ENCODE results near the gene KLHL9.

Gene KLHL9

DNA sequence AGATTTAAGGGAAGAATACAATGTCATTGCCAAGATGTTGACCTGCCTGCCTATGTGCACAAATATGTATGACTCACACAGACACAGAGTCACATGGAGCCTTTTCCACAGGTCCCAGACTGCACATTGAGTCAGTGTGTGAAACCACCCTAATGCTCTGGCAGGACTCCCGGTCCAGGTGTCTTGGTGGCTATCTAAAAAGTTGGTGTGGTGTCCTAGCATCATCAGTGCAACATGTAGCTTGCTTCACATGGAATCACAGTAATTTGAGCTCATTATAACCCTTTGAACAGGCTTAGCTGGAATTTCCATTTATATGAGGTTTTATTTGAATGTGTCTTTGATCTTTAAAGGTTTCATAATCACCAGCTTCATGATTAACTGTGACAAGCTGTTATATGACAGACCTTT is 40.8 kb downstream of the KLHL9 start:
- DNase-seq (ENCODE audit: extremely low read depth, insufficient read length) = no peak
- Histone ChIP-seq H3K4me3 (replicated peaks; ENCODE audit: low read depth, low read length) (no peak overlapping the region), H3K36me3 (ENCODE audit: control insufficient read depth, insufficient read depth, low read length) (no peaks in the 10 kb centered on the region), H3K27me3 (replicated peaks; ENCODE audit: control insufficient read depth, insufficient read depth, low read length) (no peaks in the 10 kb centered on the region; the same call in none of the 2 replicates)
- TF ChIP-seq, protein P1, sequence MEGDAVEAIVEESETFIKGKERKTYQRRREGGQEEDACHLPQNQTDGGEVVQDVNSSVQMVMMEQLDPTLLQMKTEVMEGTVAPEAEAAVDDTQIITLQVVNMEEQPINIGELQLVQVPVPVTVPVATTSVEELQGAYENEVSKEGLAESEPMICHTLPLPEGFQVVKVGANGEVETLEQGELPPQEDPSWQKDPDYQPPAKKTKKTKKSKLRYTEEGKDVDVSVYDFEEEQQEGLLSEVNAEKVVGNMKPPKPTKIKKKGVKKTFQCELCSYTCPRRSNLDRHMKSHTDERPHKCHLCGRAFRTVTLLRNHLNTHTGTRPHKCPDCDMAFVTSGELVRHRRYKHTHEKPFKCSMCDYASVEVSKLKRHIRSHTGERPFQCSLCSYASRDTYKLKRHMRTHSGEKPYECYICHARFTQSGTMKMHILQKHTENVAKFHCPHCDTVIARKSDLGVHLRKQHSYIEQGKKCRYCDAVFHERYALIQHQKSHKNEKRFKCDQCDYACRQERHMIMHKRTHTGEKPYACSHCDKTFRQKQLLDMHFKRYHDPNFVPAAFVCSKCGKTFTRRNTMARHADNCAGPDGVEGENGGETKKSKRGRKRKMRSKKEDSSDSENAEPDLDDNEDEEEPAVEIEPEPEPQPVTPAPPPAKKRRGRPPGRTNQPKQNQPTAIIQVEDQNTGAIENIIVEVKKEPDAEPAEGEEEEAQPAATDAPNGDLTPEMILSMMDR (IDR thresholded peaks at IDR 0.05; ENCODE audit: insufficient read depth, low read length, poor library complexity, severe bottlenecking) = no peak

DNA sequence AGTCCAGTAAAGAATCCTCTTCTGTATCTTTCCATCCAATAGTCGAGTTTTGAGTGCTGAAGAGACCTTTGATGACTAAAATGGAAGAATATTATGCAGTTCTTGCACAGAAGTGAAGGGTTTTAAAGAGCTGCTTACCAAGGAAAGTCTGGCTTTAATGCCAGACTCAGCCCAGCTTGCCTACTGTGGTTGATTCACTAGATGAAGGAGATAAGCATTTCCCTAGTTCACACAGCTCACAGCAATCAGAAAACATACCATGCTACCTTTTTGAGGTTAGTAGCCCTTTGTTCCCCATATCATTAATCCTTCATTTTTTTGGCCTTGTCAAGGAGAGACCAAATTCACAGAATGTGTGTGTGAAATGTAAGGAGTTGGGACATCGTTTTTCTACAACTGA is 45.4 kb downstream of the KLHL9 start:
- Histone ChIP-seq H3K27me3 (replicated peaks; ENCODE audit: control insufficient read depth, insufficient read depth, low read length) (no peaks in the 10 kb centered on the region; the same call in none of the 2 replicates), H3K36me3 (ENCODE audit: control insufficient read depth, insufficient read depth, low read length) (no peaks in the 10 kb centered on the region), H3K4me3 (replicated peaks; ENCODE audit: low read depth, low read length) (no peak overlapping the region)
- TF ChIP-seq, protein P1 (IDR thresholded peaks at IDR 0.05; ENCODE audit: insufficient read depth, low read length, poor library complexity, severe bottlenecking) = no peak
- DNase-seq (ENCODE audit: extremely low read depth, insufficient read length) = no peak

DNA sequence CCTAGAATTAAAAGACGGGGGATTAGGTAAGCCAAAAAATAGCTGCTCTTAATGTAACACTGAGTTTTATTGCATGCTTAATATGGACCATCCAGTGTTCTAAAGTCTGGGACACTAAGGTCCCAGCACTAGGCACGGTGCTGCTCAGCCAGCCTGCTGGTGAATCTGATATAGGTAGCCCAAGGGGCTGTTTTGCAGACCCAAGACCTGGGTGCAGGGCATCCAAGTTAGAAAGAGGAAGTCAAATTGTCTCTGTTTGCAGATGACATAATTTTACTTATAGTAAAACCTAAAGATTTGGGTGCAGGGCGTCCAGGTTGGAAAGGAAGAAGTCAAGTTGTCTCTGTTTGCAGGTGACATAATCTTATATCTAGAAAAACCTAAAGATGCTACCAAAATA is 47.9 kb downstream of the KLHL9 start:
- Histone ChIP-seq H3K27me3 (replicated peaks; ENCODE audit: control insufficient read depth, insufficient read depth, low read length) (no peaks in the 10 kb centered on the region), H3K4me3 (replicated peaks; ENCODE audit: low read depth, low read length) (no peak overlapping the region)
- DNase-seq (ENCODE audit: extremely low read depth, insufficient read length) = no peak

DNA sequence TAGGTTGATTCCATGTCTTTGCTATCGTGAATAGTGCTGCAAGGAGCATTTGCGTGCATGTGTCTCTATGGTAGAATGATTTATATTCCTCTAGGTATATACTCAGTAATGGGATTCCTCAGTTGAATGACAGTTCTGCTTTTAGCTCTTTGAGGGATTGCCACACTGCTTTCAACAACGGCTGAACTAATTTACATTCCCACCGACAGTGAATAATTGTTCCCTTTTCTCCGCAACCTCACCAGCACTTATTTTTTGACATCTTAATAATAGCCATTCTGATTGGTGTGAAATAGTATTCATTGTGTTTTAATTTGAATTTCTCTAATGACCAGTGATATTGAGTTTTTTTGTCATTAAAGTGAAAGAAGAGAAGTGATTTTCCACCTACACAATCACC is 48.5 kb downstream of the KLHL9 start:
- H3K27me3 ChIP-seq (replicated peaks; ENCODE audit: control insufficient read depth, insufficient read depth, low read length) = no peaks in the 10 kb centered on the region
- no peak for DNase-seq (ENCODE audit: extremely low read depth, insufficient read length)
- H3K36me3 ChIP-seq (ENCODE audit: control insufficient read depth, insufficient read depth, low read length) = no peaks in the 10 kb centered on the region
- no peak overlapping the region for H3K4me3 ChIP-seq (replicated peaks; ENCODE audit: low read depth, low read length)
- TF ChIP-seq, protein P1 (IDR thresholded peaks at IDR 0.05; ENCODE audit: insufficient read depth, low read length, poor library complexity, severe bottlenecking) = no peak

More for the DNA sequence above, 47.9 kb downstream of the KLHL9 start:
- no peaks in the 10 kb centered on the region for H3K36me3 ChIP-seq (ENCODE audit: control insufficient read depth, insufficient read depth, low read length)
- TF ChIP-seq, protein P1 (IDR thresholded peaks at IDR 0.05; ENCODE audit: insufficient read depth, low read length, poor library complexity, severe bottlenecking) = no peak

DNA sequence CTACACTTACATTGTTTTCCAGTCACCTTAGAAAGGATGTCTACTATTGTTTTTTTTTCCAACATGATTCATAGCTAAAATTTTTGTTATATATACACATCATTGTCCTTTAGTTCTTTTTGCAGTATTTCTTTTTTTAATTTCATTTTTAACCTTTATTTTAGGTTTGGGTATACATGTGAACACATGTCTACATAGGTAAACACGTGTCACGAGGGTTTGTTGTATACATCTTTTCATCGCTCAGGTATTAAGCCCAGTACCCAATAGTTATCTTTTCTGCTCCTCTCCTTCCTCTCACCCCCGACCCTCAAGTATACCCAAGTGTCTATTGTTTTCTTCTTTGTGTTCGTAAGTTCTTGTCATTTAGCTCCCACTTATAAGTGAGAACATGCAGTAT is 49.1 kb downstream of the KLHL9 start:
- TF ChIP-seq, protein P1 (IDR thresholded peaks at IDR 0.05; ENCODE audit: insufficient read depth, low read length, poor library complexity, severe bottlenecking) = no peak
- Histone ChIP-seq H3K27me3 (replicated peaks; ENCODE audit: control insufficient read depth, insufficient read depth, low read length) (no peaks in the 10 kb centered on the region), H3K4me3 (replicated peaks; ENCODE audit: low read depth, low read length) (no peak overlapping the region), H3K36me3 (ENCODE audit: control insufficient read depth, insufficient read depth, low read length) (no peaks in the 10 kb centered on the region)
- DNase-seq (ENCODE audit: extremely low read depth, insufficient read length) = no peak

DNA sequence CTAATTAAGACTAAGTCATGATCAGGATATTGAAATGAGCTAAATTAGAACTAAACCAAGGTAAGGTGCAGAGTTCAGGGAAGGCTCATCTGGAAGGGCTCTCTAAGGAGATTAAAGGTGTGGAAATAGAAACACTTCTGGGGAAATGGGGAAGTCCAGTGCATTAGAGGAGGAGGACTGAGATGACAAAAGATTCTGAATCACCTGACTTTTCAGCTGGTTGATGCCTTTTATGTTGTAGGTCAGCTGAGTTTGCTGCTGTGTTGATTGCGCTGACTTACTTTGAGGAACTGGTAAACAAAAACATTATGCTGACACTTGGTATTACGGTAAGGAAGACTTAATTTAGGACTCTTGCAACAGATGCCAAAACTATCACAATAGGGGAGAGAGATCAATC is 53.9 kb downstream of the KLHL9 start:
- DNase-seq (ENCODE audit: extremely low read depth, insufficient read length) = no peak
- H3K27me3 ChIP-seq (replicated peaks; ENCODE audit: control insufficient read depth, insufficient read depth, low read length) = no peaks in the 10 kb centered on the region

More for the DNA sequence above, 53.9 kb downstream of the KLHL9 start:
- Histone ChIP-seq H3K4me3 (replicated peaks; ENCODE audit: low read depth, low read length) (no peak overlapping the region), H3K36me3 (ENCODE audit: control insufficient read depth, insufficient read depth, low read length) (no peaks in the 10 kb centered on the region)
- TF ChIP-seq, protein P1 (IDR thresholded peaks at IDR 0.05; ENCODE audit: insufficient read depth, low read length, poor library complexity, severe bottlenecking) = no peak

All from GM06990 (cell line).